Trophoblast cell (in vitro differentiated cells and primary cell): ENCODE data around the gene COX7A2.

Experiments
- DNase-seq, 2 donors: peaks; one replicate each; pipeline ENCODE4 v3.0.0-alpha.2; 2016
- H2AFZ ChIP-seq: 2 replicates; pipeline ENCODE4 v1.6.1; 2013; ENCODE audit warnings: low read length, moderate library complexity, mild to moderate bottlenecking; ENCODE audit not compliant: insufficient read depth, poor library complexity
- H2AK5ac ChIP-seq: 2 replicates; pipeline ENCODE4 v1.6.1; 2013; ENCODE audit warnings: mild to moderate bottlenecking, low read length
- H2BK120ac ChIP-seq: 2 replicates; pipeline ENCODE4 v1.6.1; 2013; ENCODE audit warnings: low read length, mild to moderate bottlenecking, moderate library complexity; ENCODE audit not compliant: insufficient read depth, poor library complexity
- H2BK12ac ChIP-seq: 2 replicates; pipeline ENCODE4 v1.6.1; 2013; ENCODE audit warnings: mild to moderate bottlenecking, low read length, moderate library complexity
- H2BK5ac ChIP-seq: 2 replicates; pipeline ENCODE4 v1.6.1; 2013; ENCODE audit warnings: low read length, low read depth, moderate library complexity, mild to moderate bottlenecking; ENCODE audit not compliant: poor library complexity
- H3K14ac ChIP-seq: 2 replicates; pipeline ENCODE4 v1.6.1; 2013; ENCODE audit warnings: mild to moderate bottlenecking, low read length
- H3K18ac ChIP-seq: 2 replicates; pipeline ENCODE4 v1.6.1; 2013; ENCODE audit warnings: mild to moderate bottlenecking, low read length
- H3K23ac ChIP-seq: 2 replicates; pipeline ENCODE4 v1.6.1; 2013; ENCODE audit warnings: low read length
- H3K27ac ChIP-seq: 2 replicates; pipeline ENCODE4 v1.5.1; 2013; ENCODE audit warnings: low read depth, mild to moderate bottlenecking, inconsistent platforms, low read length, moderate library complexity
- H3K27me3 ChIP-seq: 2 replicates; pipeline ENCODE4 v1.6.1; 2013; ENCODE audit warnings: inconsistent platforms, mild to moderate bottlenecking, low read length, moderate library complexity; ENCODE audit not compliant: insufficient read depth
- H3K36me3 ChIP-seq, 2 experiments: 1 replicate in 1 of 2; 2 replicates in 1 of 2; pipeline ENCODE4 v1.6.1; 2013; ENCODE audit warnings: low read length in 2 of 2, mild to moderate bottlenecking in 2 of 2, moderate library complexity in 1 of 2; ENCODE audit not compliant: insufficient read depth in 2 of 2, control insufficient read depth in 1 of 2
- H3K4ac ChIP-seq: 2 replicates; pipeline ENCODE4 v1.6.1; 2013; ENCODE audit warnings: low read depth, mild to moderate bottlenecking, low read length, moderate library complexity
- H3K4me1 ChIP-seq, 2 experiments: 1 replicate in 1 of 2; 2 replicates in 1 of 2; pipeline ENCODE4 v1.6.1; 2013; ENCODE audit warnings: low read length in 2 of 2, mild to moderate bottlenecking in 2 of 2, moderate library complexity in 1 of 2; ENCODE audit not compliant: insufficient read depth in 2 of 2, control insufficient read depth in 1 of 2
- H3K4me2 ChIP-seq: 2 replicates; pipeline ENCODE4 v1.6.1; 2013; ENCODE audit warnings: inconsistent platforms, mild to moderate bottlenecking, low read length, moderate library complexity
- H3K4me3 ChIP-seq: 2 replicates; pipeline ENCODE4 v1.5.1; 2013; ENCODE audit warnings: mild to moderate bottlenecking, low read depth, low read length, inconsistent platforms
- H3K79me1 ChIP-seq: one replicate; pipeline ENCODE4 v1.6.1; 2013; ENCODE audit warnings: low read length
- H3K79me2 ChIP-seq: 2 replicates; pipeline ENCODE4 v1.6.1; 2013; ENCODE audit warnings: low read length, mild to moderate bottlenecking; ENCODE audit not compliant: control insufficient read depth, insufficient read depth, poor library complexity
- H3K9ac ChIP-seq: 2 replicates; pipeline ENCODE4 v1.6.1; 2013; ENCODE audit warnings: mild to moderate bottlenecking, low read length
- H3K9me3 ChIP-seq: 2 replicates; pipeline ENCODE4 v1.6.1; 2013; ENCODE audit warnings: low read depth, mild to moderate bottlenecking, control low read depth, inconsistent platforms, low read length; ENCODE audit not compliant: insufficient read depth
- H4K12ac ChIP-seq: 2 replicates; pipeline ENCODE4 v1.6.1; 2013; ENCODE audit warnings: low read depth, mild to moderate bottlenecking, low read length, moderate library complexity
- H4K8ac ChIP-seq: 2 replicates; pipeline ENCODE4 v1.6.1; 2013; ENCODE audit warnings: low read depth, mild to moderate bottlenecking, low read length, moderate library complexity
- H4K91ac ChIP-seq: one replicate; pipeline ENCODE4 v1.6.1; 2013; ENCODE audit warnings: low read depth, mild to moderate bottlenecking, low read length, moderate library complexity
- WGBS: extraction: QIAGEN DNeasy Blood & Tissue Kit; methylation state at CpG from one replicate; pipeline ENCODE4 v1.1.7; 2013; ENCODE audit warnings: missing lambda C conversion rate; ENCODE audit not compliant: insufficient read length, insufficient coverage; ENCODE audit errors: extremely low coverage; 5-methylcytosine and 5-hydroxymethylcytosine counted together

COX7A2 gene

GRCh38 chr6:75209184-75209723 is 34.3 kb downstream of the COX7A2 start:
- Histone ChIP-seq H2AFZ (no peak overlapping the region), H3K27ac (no peak overlapping the region), H4K91ac (no peak overlapping the region), H3K79me1 (peaks cover 7% of the 10 kb centered on the region), H3K18ac (no peak overlapping the region), H3K79me2 (no peaks in the 10 kb centered on the region), H3K14ac (no peak overlapping the region), H2BK120ac (no peak overlapping the region), H3K4me1 (peaks cover 14 to 26% of the 10 kb centered on the region in 2 experiments), H3K9me3 (no peaks in the 10 kb centered on the region), H3K27me3 (peaks cover 17% of the 10 kb centered on the region), H4K8ac (no peak overlapping the region), H4K12ac (no peak overlapping the region), H2BK5ac (no peak overlapping the region), H3K4ac (no peak overlapping the region), H2BK12ac (no peak overlapping the region), H3K9ac (no peak overlapping the region), H3K23ac (no peak overlapping the region), H3K36me3 (no peaks in the 10 kb centered on the region), H3K4me3 (no peak overlapping the region), H3K4me2 (no peak overlapping the region), H2AK5ac (no peak overlapping the region)
- no CpG with 5 or more reads among the region's 7 CpGs for WGBS
- DNase-seq: no peak

DNA sequence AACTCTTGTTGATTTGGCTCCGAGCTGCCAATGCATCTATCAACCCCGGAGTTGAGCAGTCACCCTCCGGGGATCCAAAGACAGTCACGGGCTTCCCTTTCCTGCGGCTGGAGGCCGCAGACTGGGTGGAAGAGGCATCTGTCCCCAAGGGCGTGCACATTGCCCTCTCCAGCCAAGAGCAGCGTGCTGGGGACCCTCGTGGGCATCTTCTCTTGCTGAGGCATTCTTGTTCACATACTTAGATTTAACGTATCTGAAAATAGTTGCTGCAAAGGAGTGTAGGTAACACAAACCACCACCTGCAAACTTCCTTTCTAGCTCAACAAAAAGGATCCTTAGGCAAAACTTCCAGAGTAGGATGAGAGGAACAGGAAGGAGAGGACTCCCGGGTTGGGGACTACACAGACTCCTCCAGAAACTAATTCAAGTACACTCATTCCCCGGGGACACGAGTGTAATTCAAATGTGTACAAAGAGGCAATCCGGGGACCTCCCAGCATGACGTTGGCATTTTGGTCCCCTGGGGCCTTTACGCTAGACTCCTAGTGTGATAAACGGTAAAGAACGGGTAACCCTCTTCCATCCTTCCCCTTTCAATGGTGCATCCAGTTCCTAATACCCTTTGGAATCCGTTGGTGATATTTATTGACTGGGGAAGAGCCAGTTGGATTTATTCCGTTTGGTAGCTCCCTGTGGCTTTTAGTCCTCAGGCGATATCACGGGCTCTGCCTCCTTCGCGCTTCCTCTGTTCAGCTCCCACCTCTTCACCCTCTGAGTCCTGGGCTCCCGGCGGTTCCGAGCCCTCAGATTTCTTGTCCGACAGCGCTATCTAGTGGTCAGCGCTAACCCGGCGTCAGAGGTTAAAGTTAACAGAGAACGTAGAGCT is 35.1 kb downstream of the COX7A2 start:
- Histone ChIP-seq H2AK5ac (no peak overlapping the region), H3K14ac (no peak overlapping the region), H3K9me3 (no peaks in the 10 kb centered on the region), H3K27me3 (peaks cover 17% of the 10 kb centered on the region), H3K4me3 (no peak overlapping the region), H3K9ac (no peak overlapping the region), H3K4me1 (peaks cover 17 to 28% of the 10 kb centered on the region in 2 experiments), H4K8ac (no peak overlapping the region), H3K4ac (no peak overlapping the region), H2BK12ac (no peak overlapping the region), H3K79me2 (no peaks in the 10 kb centered on the region), H2AFZ (no peak overlapping the region), H3K4me2 (peak overlapping the region; percentile 52), H2BK120ac (no peak overlapping the region), H3K79me1 (peaks cover 7% of the 10 kb centered on the region), H3K36me3 (no peaks in the 10 kb centered on the region), H4K12ac (no peak overlapping the region), H3K23ac (no peak overlapping the region), H3K18ac (no peak overlapping the region), H4K91ac (no peak overlapping the region), H3K27ac (no peak overlapping the region), H2BK5ac (no peak overlapping the region)
- no CpG with 5 or more reads among the region's 33 CpGs for WGBS
- peak; percentile 85 to 94 for DNase-seq

- no peak overlapping the region for H2AK5ac ChIP-seq
- peak overlapping the region; percentile 53 for H2BK12ac ChIP-seq
- H3K27ac ChIP-seq: no peak overlapping the region
- no peak overlapping the region for H4K91ac ChIP-seq
- H3K36me3 ChIP-seq: no peaks in the 10 kb centered on the region
- no peak overlapping the region for H3K14ac ChIP-seq
- H2BK120ac ChIP-seq: no peak overlapping the region
- H3K4me2 ChIP-seq: peak overlapping the region; percentile 78
- H3K27me3 ChIP-seq: peaks cover 17% of the 10 kb centered on the region
- H3K4ac ChIP-seq: no peak overlapping the region
- peak overlapping the region; percentile 1 for H4K12ac ChIP-seq
- H3K4me3 ChIP-seq: peak overlapping the region; percentile 19
- WGBS: no CpG with 5 or more reads among the region's 35 CpGs
- no peak overlapping the region for H3K23ac ChIP-seq
- no peaks in the 10 kb centered on the region for H3K9me3 ChIP-seq
- DNase-seq: peak in 1 of 2 donors; percentile 10
- no peak overlapping the region for H3K18ac ChIP-seq
- H2BK5ac ChIP-seq: no peak overlapping the region
- H3K79me2 ChIP-seq: peaks cover 2% of the 10 kb centered on the region
- peaks cover 9% of the 10 kb centered on the region for H3K79me1 ChIP-seq
- peak overlapping the region; percentile 58 for H2AFZ ChIP-seq
- H3K4me1 ChIP-seq: peaks cover 26 to 39% of the 10 kb centered on the region in 2 experiments
- H3K9ac ChIP-seq: no peak overlapping the region
- H4K8ac ChIP-seq: no peak overlapping the region
Observed at GRCh38 chr6:75206576-75207342, 36.8 kb downstream of the COX7A2 start.

- peak within 1 kb of the TSS; percentile 79 for H3K4me3 ChIP-seq
Observed at GRCh38 chr6:75205776-75206575, 37.6 kb downstream of the COX7A2 start, which contains the start of gene COL12A1. COL12A1 (minus strand) TSS chr6:75206053; CDS start chr6:75202792, 3,261 bp downstream.

More at GRCh38 chr6:75205776-75206575, 37.6 kb downstream of the COX7A2 start, which contains the start of gene COL12A1:
- WGBS: no CpG with 5 or more reads among the region's 64 CpGs
- DNase-seq: peak; percentile 89 to 93
- H3K27me3 ChIP-seq: peaks cover 17% of the 10 kb centered on the region
- H3K4me1 ChIP-seq: peaks cover 27 to 40% of the 10 kb centered on the region in 2 experiments
- peak within 1 kb of the TSS; percentile 47 for H2AFZ ChIP-seq
- H3K9ac ChIP-seq: peak within 1 kb of the TSS; percentile 83
- H4K12ac ChIP-seq: peak within 1 kb of the TSS; percentile 4
- H4K8ac ChIP-seq: peak within 1 kb of the TSS; percentile 27
- H3K23ac ChIP-seq: no peak within 1 kb of the TSS
- H2BK12ac ChIP-seq: peak within 1 kb of the TSS; percentile 53
- H3K36me3 ChIP-seq: no peaks in the 10 kb centered on the region
- peak within 1 kb of the TSS; percentile 20 for H3K4ac ChIP-seq
- no peaks in the 10 kb centered on the region for H3K9me3 ChIP-seq
- H2BK5ac ChIP-seq: peak within 1 kb of the TSS; percentile 28
- peaks cover 2% of the 10 kb centered on the region for H3K79me2 ChIP-seq
- H3K27ac ChIP-seq: peak within 1 kb of the TSS; percentile 80
- peak within 1 kb of the TSS; percentile 60 for H2BK120ac ChIP-seq
- peak within 1 kb of the TSS; percentile 59 for H3K18ac ChIP-seq
- H4K91ac ChIP-seq: peak within 1 kb of the TSS; percentile 89
- H3K14ac ChIP-seq: peak within 1 kb of the TSS; percentile 50
- no peak within 1 kb of the TSS for H2AK5ac ChIP-seq
- H3K79me1 ChIP-seq: peaks cover 9% of the 10 kb centered on the region
- peak within 1 kb of the TSS; percentile 78 for H3K4me2 ChIP-seq
